Measurements from ENCODE around the gene XDH.

Gene XDH

GRCh38 chr2:31333046-31333445 lies 81.5 kb downstream of the XDH start:
- H3K9me3 ChIP-seq (ENCODE audit: control insufficient read depth, insufficient read depth, low read length) = no peaks in the 10 kb centered on the region
- H3K4me1 ChIP-seq (ENCODE audit: control insufficient read depth, low read length) = no peaks in the 10 kb centered on the region
- H3K27me3 ChIP-seq (ENCODE audit: control insufficient read depth, low read length) = peaks cover 10% of the 10 kb centered on the region
- no peaks in the 10 kb centered on the region for H3K79me2 ChIP-seq (ENCODE audit: control insufficient read depth, low read length)
- H3F3A ChIP-seq (ENCODE audit: control insufficient read depth, insufficient read depth) = no peaks in the 10 kb centered on the region
- no peak for TF ChIP-seq CTCF (IDR thresholded peaks at IDR 0.05; ENCODE audit: low read depth, low read length, poor library complexity, severe bottlenecking)
- TF ChIP-seq EZH2phosphoT487 (IDR thresholded peaks at IDR 0.05; ENCODE audit: borderline replicate concordance, low read length) = no peak
- no peaks in the 10 kb centered on the region for H3K36me3 ChIP-seq (ENCODE audit: control insufficient read depth, low read length)
- H3K4me3 ChIP-seq (ENCODE audit: low read length) = no peak overlapping the region
- no peak overlapping the region for H3K4me2 ChIP-seq (ENCODE audit: low read length)
- no peaks in the 10 kb centered on the region for H3K9me2 ChIP-seq (replicated peaks; ENCODE audit: control insufficient read depth, low read length)
- no peak overlapping the region for H3K27ac ChIP-seq (ENCODE audit: low read depth, low read length)
- H4K20me1 ChIP-seq (ENCODE audit: control insufficient read depth, insufficient read depth, low read depth, low read length) = no peaks in the 10 kb centered on the region

- no peaks in the 10 kb centered on the region for H4K20me1 ChIP-seq (ENCODE audit: control insufficient read depth, insufficient read depth, low read depth, low read length)
- H3K27me3 ChIP-seq (ENCODE audit: control insufficient read depth, low read length) = peaks cover 10% of the 10 kb centered on the region
- no peaks in the 10 kb centered on the region for H3K79me2 ChIP-seq (ENCODE audit: control insufficient read depth, low read length)
- no peak overlapping the region for H3K4me3 ChIP-seq (ENCODE audit: low read length)
- no peaks in the 10 kb centered on the region for H3K36me3 ChIP-seq (ENCODE audit: control insufficient read depth, low read length)
- H3K27ac ChIP-seq (ENCODE audit: low read depth, low read length) = no peak overlapping the region
- H3K4me1 ChIP-seq (ENCODE audit: control insufficient read depth, low read length) = no peaks in the 10 kb centered on the region
- H3F3A ChIP-seq (ENCODE audit: control insufficient read depth, insufficient read depth) = no peaks in the 10 kb centered on the region
- H3K9me2 ChIP-seq (replicated peaks; ENCODE audit: control insufficient read depth, low read length) = no peaks in the 10 kb centered on the region
- TF ChIP-seq CTCF (IDR thresholded peaks at IDR 0.05; ENCODE audit: low read depth, low read length, poor library complexity, severe bottlenecking) = no peak
- TF ChIP-seq EZH2phosphoT487 (IDR thresholded peaks at IDR 0.05; ENCODE audit: borderline replicate concordance, low read length) = no peak
- H3K4me2 ChIP-seq (ENCODE audit: low read length) = no peak overlapping the region
- H3K9me3 ChIP-seq (ENCODE audit: control insufficient read depth, insufficient read depth, low read length) = no peaks in the 10 kb centered on the region
These were observed 82.0 kb downstream of the XDH start for GRCh38 chr2:31332521-31332920.

- Histone ChIP-seq H3K4me1 (ENCODE audit: control insufficient read depth, low read length) (no peaks in the 10 kb centered on the region), H3K27ac (ENCODE audit: low read depth, low read length) (no peak overlapping the region), H3K4me2 (ENCODE audit: low read length) (no peak overlapping the region), H3K36me3 (ENCODE audit: control insufficient read depth, low read length) (no peaks in the 10 kb centered on the region), H3K9me2 (replicated peaks; ENCODE audit: control insufficient read depth, low read length) (no peaks in the 10 kb centered on the region), H3K27me3 (ENCODE audit: control insufficient read depth, low read length) (peaks cover 12% of the 10 kb centered on the region), H3K4me3 (ENCODE audit: low read length) (no peak overlapping the region), H4K20me1 (ENCODE audit: control insufficient read depth, insufficient read depth, low read depth, low read length) (no peaks in the 10 kb centered on the region), H3K9me3 (ENCODE audit: control insufficient read depth, insufficient read depth, low read length) (no peaks in the 10 kb centered on the region), H3F3A (ENCODE audit: control insufficient read depth, insufficient read depth) (no peaks in the 10 kb centered on the region), H3K79me2 (ENCODE audit: control insufficient read depth, low read length) (no peaks in the 10 kb centered on the region)
- TF ChIP-seq EZH2phosphoT487 (IDR thresholded peaks at IDR 0.05; ENCODE audit: borderline replicate concordance, low read length) (no peak), CTCF (IDR thresholded peaks at IDR 0.05; ENCODE audit: low read depth, low read length, poor library complexity, severe bottlenecking) (no peak)
These were observed 83.4 kb downstream of the XDH start for GRCh38 chr2:31331156-31331555.

Measured in DOHH2 (cell line).